ENCODE measurements around the gene NOC3L. TPM values are rescaled to one million over a fixed set of nuclear protein-coding genes. Genes with fewer than 3 reads are reported as not detected.

Gene NOC3L
- total and polyA plus RNA-seq, 10 donors = 9.8 to 29.6 (median 24.7) TPM

DNA sequence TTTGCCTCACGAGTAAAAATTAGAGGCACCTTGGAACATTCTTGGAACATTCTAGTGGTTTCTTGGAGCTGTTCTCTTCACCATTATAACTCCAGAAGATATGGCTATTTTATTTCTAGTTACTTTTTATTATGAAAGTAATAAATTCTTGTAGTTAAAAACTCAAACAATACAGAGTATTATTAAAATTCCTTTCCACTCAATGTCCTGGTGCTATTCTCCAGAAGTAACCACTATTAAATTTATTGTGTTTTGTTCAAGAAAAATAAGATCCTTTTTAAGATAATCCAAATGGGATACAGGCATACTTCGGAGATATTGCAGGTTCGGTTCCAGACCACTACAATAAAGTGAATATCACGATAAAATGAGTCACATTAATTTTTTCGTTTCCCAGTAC, 68.6 kb downstream of the NOC3L start:
- no peaks in the 10 kb centered on the region for H3K9me3 ChIP-seq
- H3K4me3 ChIP-seq = no peak overlapping the region
- no peak for TF ChIP-seq POLR2A (IDR thresholded peaks at IDR 0.05)
- TF ChIP-seq, protein P1, sequence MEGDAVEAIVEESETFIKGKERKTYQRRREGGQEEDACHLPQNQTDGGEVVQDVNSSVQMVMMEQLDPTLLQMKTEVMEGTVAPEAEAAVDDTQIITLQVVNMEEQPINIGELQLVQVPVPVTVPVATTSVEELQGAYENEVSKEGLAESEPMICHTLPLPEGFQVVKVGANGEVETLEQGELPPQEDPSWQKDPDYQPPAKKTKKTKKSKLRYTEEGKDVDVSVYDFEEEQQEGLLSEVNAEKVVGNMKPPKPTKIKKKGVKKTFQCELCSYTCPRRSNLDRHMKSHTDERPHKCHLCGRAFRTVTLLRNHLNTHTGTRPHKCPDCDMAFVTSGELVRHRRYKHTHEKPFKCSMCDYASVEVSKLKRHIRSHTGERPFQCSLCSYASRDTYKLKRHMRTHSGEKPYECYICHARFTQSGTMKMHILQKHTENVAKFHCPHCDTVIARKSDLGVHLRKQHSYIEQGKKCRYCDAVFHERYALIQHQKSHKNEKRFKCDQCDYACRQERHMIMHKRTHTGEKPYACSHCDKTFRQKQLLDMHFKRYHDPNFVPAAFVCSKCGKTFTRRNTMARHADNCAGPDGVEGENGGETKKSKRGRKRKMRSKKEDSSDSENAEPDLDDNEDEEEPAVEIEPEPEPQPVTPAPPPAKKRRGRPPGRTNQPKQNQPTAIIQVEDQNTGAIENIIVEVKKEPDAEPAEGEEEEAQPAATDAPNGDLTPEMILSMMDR (IDR thresholded peaks at IDR 0.05 in 8 of 11, conservative IDR thresholded peaks at IDR 0.05 in 3 of 11) = no peak
- TF ChIP-seq POLR2AphosphoS5 (IDR thresholded peaks at IDR 0.05) = no peak
- peaks cover 0 to 14% (median 9%) of the 10 kb centered on the region in 6 donors for H3K4me1 ChIP-seq
- no peak overlapping the region for H3K27ac ChIP-seq
- H3K36me3 ChIP-seq = peaks cover 0 to 11% (median 0%) of the 10 kb centered on the region in 6 donors
- intact Hi-C loops (cut with DNase I; ENCODE audit: low total_unique reads) = no loop called here
- DNase-seq = no peak
- H3K27me3 ChIP-seq (replicated peaks in 1 of 7) = peaks cover 0 to 26% (median 0%) of the 10 kb centered on the region in 7 donors
- 78 to 94% (median 79%) methylated on average over 5 of the region's 5 CpGs for WGBS, 5 donors

DNA sequence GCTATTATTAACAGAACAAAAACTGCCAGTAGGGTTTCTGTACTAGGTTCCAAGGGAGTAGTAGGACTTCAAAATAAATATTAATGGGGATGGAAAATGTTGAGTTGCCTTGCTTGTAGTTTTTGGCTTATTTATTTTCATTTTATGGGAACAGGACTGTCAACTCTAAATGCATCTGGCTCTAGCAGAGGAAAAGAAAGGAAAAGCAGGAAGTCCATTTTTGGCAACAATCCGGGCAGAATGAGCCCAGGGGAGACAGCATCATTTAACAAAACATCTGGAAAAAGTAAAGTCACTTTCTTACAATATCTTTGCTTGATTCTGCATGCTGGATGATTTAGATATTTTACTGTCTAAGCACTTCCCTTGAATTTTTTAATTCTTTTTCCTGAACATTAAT, 69.4 kb downstream of the NOC3L start:
- WGBS, 5 donors = 0 to 3% (median 2%) methylated on average over 1 of the region's 1 CpG
- Histone ChIP-seq H3K4me3 (no peak overlapping the region), H3K9me3 (no peaks in the 10 kb centered on the region), H3K27me3 (replicated peaks in 1 of 7) (peaks cover 0 to 25% (median 0%) of the 10 kb centered on the region in 7 donors), H3K36me3 (peaks cover 0 to 3% (median 0%) of the 10 kb centered on the region in 6 donors), H3K27ac (peak overlapping the region in 1 of 8 donors; percentile 15), H3K4me1 (peaks cover 0 to 14% (median 9%) of the 10 kb centered on the region in 6 donors)
- intact Hi-C loops (cut with DNase I; ENCODE audit: low total_unique reads) = no loop called here
- no peak for DNase-seq
- TF ChIP-seq POLR2AphosphoS5 (IDR thresholded peaks at IDR 0.05) (no peak), POLR2A (IDR thresholded peaks at IDR 0.05) (no peak)
- TF ChIP-seq, protein P1 (IDR thresholded peaks at IDR 0.05 in 8 of 11, conservative IDR thresholded peaks at IDR 0.05 in 3 of 11) = no peak

GRCh38 chr10:94292434-94293090, 70.2 kb downstream of the NOC3L start:
- intact Hi-C loops (cut with DNase I; ENCODE audit: low total_unique reads) = no loop called here
- 38 to 56% (median 41%) methylated on average over 2 of the region's 2 CpGs for WGBS, 5 donors
- H3K27me3 ChIP-seq (replicated peaks in 1 of 7) = peaks cover 0 to 17% (median 0%) of the 10 kb centered on the region in 7 donors

More at GRCh38 chr10:94292434-94293090, 70.2 kb downstream of the NOC3L start:
- no peak for DNase-seq
- Histone ChIP-seq H3K9me3 (no peaks in the 10 kb centered on the region), H3K4me3 (no peak overlapping the region), H3K27ac (peak overlapping the region in 2 of 8 donors; percentile 15 to 45), H3K36me3 (no peaks in the 10 kb centered on the region), H3K4me1 (peaks cover 0 to 14% (median 9%) of the 10 kb centered on the region in 6 donors)
- TF ChIP-seq POLR2A (IDR thresholded peaks at IDR 0.05) (no peak), POLR2AphosphoS5 (IDR thresholded peaks at IDR 0.05) (no peak)
- TF ChIP-seq, protein P1 (IDR thresholded peaks at IDR 0.05 in 8 of 11, conservative IDR thresholded peaks at IDR 0.05 in 3 of 11) = no peak

Data from spleen (tissue), 11 donors.